HUES6 (cell line): ENCODE results near the gene ATP8B1.
"Not testable (repeated sequence)": the region's sequence is repeated elsewhere in the genome, so short reads cannot be mapped to it uniquely, and the experiment has no call there.

Source experiments
- H3K27ac ChIP-seq: 2 replicates; pipeline ENCODE4 v1.7.0; 2013; ENCODE audit warnings: low read depth, mild to moderate bottlenecking, low read length, inconsistent platforms
- H3K27me3 ChIP-seq: 2 replicates; pipeline ENCODE4 v1.6.1; 2013; ENCODE audit warnings: low read length; ENCODE audit not compliant: control insufficient read depth, insufficient read depth
- H3K36me3 ChIP-seq: 2 replicates; pipeline ENCODE4 v1.6.1; 2013; ENCODE audit warnings: low read length; ENCODE audit not compliant: control insufficient read depth, insufficient read depth
- H3K4me1 ChIP-seq: 2 replicates; pipeline ENCODE4 v1.6.1; 2013; ENCODE audit warnings: low read length; ENCODE audit not compliant: control insufficient read depth, insufficient read depth
- H3K4me3 ChIP-seq: 2 replicates; pipeline ENCODE4 v1.5.1; 2013; ENCODE audit warnings: low read depth, low read length
- H3K9ac ChIP-seq: one replicate; pipeline ENCODE4 v1.6.1; 2013; ENCODE audit warnings: mild to moderate bottlenecking, low read length
- H3K9me3 ChIP-seq: 2 replicates; pipeline ENCODE4 v1.6.1; 2013; ENCODE audit warnings: low read depth, low read length; ENCODE audit not compliant: control insufficient read depth, insufficient read depth

ATP8B1 gene

DNA sequence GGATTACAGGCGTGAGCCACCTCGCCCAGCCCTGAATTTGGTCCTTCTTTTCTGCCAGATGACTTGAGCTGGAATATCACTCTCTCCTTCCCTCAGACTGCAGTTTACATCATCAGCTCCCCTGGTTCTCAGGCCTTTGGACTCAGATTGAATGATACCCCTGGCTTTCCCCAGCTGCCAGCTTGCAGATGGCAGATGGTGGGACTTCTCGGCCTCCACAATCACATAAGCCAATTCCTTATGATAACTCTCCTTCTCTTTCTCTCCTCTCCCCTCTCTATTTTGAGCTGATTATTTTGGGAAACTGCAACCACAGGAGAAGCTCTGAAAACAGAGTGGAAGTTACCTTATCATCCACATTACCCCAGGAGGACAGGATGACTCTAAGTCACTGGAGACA, 33.4 kb upstream of the ATP8B1 start:
- Histone ChIP-seq H3K36me3 (no peaks in the 10 kb centered on the region), H3K9ac (no peak overlapping the region), H3K27me3 (no peaks in the 10 kb centered on the region), H3K9me3 (0 out of 2 replicates have a peak, but pooled peaks cover 6% of the 10 kb centered on the region), H3K4me1 (no peaks in the 10 kb centered on the region), H3K27ac (no peak overlapping the region), H3K4me3 (no peak overlapping the region)

DNA sequence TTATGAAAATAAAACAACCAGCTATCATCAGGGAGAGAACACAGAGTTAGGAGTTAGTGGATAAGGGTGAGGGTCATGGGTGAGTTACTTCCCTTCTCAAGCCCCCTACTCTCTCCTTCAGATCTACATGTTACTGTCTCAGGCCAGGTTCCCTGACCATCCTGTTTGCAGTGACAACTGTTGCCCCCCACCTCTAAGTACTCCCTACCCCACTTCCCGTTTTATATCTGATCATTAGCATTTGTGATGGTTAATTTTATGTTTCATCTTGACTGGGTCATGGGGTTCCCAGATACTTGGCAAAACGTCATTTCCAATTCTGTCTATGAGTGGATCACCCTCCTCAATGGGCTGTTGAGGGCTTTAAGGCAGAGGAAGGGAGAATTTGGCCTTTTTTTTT, 32.8 kb upstream of the ATP8B1 start:
- Histone ChIP-seq H3K9me3 (0 out of 2 replicates have a peak, but pooled peaks cover 6% of the 10 kb centered on the region), H3K9ac (no peak overlapping the region), H3K4me1 (no peaks in the 10 kb centered on the region), H3K36me3 (no peaks in the 10 kb centered on the region), H3K27ac (no peak overlapping the region), H3K27me3 (no peaks in the 10 kb centered on the region), H3K4me3 (no peak overlapping the region)

DNA sequence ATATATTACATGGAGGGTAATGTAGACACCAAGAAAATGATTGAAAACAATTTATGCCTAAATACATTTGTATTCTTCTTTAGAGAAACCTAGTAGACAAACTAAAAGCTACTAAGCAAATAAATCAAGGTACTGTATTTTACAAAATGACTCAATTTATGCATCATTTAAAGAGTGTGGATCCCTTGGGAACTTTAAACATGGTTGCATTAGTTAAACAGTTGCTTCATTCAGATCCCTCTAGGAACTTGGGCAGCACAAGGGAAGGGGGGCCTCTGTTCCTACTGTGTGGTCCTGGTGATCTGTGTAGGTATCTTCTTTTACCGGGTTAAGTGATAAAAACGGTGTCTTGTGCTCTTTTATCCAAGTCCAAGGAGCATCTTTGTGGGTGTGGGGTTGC, 31.5 kb upstream of the ATP8B1 start:
- no peaks in the 10 kb centered on the region for H3K4me1 ChIP-seq
- no peak overlapping the region for H3K4me3 ChIP-seq
- 0 out of 2 replicates have a peak, but pooled peaks cover 6% of the 10 kb centered on the region for H3K9me3 ChIP-seq
- no peaks in the 10 kb centered on the region for H3K36me3 ChIP-seq
- H3K9ac ChIP-seq, result no peak overlapping the region
- H3K27me3 ChIP-seq, result no peaks in the 10 kb centered on the region
- H3K27ac ChIP-seq, result no peak overlapping the region

DNA sequence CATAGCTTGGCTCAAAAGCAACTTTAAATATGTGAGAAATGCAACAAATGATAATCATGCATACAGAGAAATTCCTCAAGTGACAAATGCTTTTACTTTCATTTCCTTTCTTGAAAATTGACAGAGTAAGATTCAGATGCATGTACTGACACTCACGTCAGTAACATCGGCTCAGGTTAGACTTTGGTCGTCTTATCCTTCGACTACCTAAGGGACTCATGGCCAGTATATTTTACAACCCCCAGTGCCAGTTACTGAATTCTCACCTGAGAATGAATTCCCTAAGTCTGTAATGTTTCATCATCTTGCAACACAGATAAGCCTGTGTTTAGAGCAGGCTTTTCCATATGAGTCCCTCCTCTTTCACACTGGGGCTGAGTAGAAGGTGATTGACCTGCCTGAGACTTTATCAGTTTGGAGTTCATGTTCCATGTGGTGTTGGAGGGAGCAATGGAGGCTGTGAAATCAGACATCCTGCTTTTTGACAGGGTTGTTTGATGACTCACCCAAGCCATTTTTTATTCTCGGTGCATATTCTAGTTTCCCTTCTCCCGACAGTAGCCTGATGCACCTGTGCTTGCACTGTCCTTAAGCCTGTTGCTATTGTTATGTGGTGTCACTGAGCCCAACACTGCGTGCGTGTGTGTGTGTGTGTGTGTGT, 30.5 kb upstream of the ATP8B1 start:
- Histone ChIP-seq H3K27ac (no peak overlapping the region), H3K4me3 (no peak overlapping the region), H3K36me3 (no peaks in the 10 kb centered on the region), H3K4me1 (no peaks in the 10 kb centered on the region), H3K9me3 (0 out of 2 replicates have a peak, but pooled peaks cover 6% of the 10 kb centered on the region), H3K27me3 (no peaks in the 10 kb centered on the region), H3K9ac (no peak overlapping the region)

DNA sequence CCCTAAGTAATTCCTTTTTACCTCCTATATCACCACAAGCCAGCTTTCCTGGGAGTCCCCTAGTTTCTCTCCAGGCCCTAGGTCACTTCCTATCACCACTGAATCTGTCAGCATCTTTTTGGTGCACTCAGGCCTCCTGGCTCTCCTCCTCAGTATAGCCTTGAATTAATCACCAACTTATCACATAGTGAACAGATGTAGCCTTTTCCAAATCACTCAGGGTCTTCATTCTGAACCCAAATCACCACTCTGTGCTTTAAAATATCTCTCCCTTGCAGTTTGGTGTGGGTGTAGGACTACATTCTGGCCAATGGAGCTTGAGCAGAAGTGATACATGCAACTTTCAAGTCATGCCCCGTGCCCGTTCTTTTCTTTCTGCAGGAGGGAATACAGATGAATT, 29.6 kb upstream of the ATP8B1 start:
- Histone ChIP-seq H3K9ac (no peak overlapping the region), H3K4me3 (no peak overlapping the region), H3K27me3 (no peaks in the 10 kb centered on the region), H3K9me3 (0 out of 2 replicates have a peak, but pooled peaks cover 6% of the 10 kb centered on the region), H3K36me3 (no peaks in the 10 kb centered on the region), H3K27ac (no peak overlapping the region), H3K4me1 (no peaks in the 10 kb centered on the region)

DNA sequence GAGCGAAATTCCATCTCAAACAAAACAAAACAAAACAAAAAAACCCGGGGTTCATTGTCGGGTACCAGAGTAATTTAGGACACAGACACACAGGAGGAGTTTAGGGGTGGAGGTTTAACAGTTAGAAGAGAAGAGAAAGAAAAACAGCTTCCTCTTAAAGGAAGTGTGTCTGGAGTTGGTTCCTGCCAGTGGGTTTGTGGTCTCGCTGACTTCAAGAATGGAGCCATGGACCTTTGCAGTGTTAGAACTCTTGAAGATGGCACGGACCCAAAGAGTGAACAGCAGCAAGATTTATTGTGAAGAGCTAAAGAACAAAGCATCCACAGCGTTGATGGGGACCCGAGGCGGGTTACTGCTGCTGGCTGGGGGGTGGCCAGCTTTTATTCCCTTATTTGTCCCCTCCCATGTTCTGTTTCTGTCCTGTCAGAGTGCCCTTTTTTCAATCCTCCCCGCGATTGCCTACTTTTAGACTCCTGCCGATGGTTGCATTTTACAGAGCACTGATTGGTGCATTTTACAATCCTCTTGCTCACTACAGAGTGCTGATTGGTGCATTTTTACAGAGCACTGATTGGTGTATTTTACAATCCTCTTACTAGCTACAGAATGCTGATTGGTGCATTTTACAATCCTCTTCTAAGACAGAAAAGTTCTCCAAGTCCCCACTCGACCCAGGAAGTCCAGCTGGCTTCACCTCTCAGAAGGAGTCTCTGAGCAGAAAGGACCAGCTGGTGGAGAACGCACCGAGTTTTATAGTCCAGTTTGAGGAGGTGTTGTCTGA, 28.7 kb upstream of the ATP8B1 start:
- Histone ChIP-seq H3K4me1 (no peaks in the 10 kb centered on the region), H3K9me3 (0 out of 2 replicates have a peak, but pooled peaks cover 6% of the 10 kb centered on the region), H3K27me3 (no peaks in the 10 kb centered on the region), H3K4me3 (no peak overlapping the region), H3K9ac (no peak overlapping the region), H3K36me3 (no peaks in the 10 kb centered on the region), H3K27ac (no peak overlapping the region)

DNA sequence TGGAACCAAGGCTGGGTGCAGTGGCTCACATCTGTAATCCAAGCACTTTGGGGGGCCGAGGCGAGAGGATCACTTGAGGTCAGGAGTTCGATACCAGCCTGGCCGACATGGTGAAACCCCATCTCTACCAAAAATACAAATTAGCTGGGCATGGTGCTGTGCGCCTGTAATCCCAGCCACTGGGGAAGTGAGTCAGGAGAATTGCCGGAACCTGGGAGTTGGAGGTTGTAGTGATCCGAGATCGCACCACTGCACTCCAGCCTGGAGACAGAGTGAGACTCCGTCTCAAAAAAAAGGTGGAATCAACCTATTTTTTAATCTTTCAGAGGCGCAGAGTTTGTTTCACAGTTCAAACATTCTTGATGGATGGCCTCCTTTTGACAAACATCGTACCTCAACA, 24.5 kb upstream of the ATP8B1 start:
- Histone ChIP-seq H3K36me3 (no peaks in the 10 kb centered on the region), H3K27me3 (no peaks in the 10 kb centered on the region), H3K4me1 (no peaks in the 10 kb centered on the region), H3K9ac (no peak overlapping the region), H3K9me3 (0 out of 2 replicates have a peak, but pooled peaks cover 6% of the 10 kb centered on the region), H3K4me3 (no peak overlapping the region), H3K27ac (no peak overlapping the region)

DNA sequence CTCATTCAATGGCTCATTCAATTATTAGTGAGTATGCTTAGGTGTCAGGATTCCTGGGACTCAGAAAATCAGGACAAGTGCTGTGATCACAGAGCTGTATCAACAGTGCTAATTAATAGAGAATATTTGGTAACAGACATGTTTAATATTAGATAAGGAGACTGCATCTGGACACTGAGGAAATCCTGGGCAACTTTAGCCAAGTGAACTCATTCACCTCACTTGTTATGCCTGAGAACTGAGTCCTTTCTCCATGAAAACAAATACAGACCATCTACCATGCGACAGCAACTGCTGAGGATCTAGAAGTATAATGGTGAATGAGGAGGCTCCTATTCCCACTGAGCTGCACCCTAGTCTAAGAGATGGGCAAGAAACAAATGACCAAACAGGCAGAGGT, 23.1 kb upstream of the ATP8B1 start:
- Histone ChIP-seq H3K4me3 (no peak overlapping the region), H3K4me1 (no peaks in the 10 kb centered on the region), H3K9ac (no peak overlapping the region), H3K27ac (no peak overlapping the region), H3K36me3 (no peaks in the 10 kb centered on the region), H3K27me3 (no peaks in the 10 kb centered on the region), H3K9me3 (no peaks in the 10 kb centered on the region)

DNA sequence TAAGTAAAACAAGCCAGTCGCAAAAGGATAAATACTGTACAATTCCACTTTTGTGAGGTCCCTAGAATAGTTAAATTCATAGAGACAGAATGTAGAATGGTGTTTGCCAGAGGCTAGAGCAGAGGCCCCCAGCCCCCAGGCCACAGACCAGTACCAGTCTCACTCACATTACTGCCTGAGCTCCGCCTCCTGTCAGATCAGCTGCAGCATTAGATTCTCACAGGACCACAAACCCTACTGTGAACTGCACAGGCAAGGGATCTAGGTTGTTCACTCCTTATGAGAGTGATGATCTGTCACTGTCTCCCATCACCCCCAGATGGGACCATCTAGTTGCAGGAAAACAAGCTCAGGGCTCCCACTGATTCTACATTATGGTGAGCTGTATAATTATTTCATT, 17.5 kb upstream of the ATP8B1 start:
- not testable (repeated sequence) for H3K9ac ChIP-seq, H3K4me3 ChIP-seq, H3K9me3 ChIP-seq, H3K4me1 ChIP-seq, H3K27ac ChIP-seq, H3K27me3 ChIP-seq, H3K36me3 ChIP-seq

DNA sequence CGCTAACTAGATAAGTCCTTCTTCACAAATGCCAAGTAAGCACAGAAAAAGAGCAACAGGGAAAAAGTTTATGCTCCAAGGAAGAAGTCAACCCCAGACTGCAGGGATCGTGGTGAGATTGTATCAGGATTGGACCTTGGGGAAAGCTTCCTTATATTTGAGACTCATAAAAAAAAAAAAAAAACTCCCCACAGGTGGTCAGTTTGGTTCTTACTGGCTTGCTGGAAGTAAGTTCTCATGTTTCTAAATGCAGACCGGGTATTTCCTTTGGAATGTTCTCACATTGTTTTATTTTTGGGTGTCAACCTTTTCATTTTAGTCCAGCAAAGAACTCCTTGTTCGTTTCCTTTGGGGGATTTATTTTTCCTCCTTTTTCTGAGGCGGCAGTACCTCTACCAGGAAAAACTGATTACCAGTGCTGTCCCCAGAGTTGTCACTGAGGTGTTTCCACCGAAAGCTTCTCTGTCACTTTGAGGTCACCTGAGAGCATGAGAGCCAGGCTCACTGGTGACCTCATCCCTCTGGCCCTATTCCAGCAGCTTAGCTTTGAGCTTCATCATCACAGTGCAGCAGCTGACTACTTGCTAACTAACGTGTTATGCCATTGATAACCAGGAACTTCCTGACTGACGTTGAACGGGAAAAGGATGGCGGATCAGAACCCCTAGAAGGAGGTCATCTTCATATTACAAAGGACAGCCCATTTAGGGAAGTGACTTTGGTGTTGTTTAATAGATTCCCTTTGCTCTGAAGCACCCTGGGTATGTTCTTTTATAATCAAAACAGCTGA, 16.8 kb upstream of the ATP8B1 start:
- Histone ChIP-seq H3K4me1 (peaks cover 4% of the 10 kb centered on the region; the same call in 1 of the 2 replicates), H3K27me3 (no peaks in the 10 kb centered on the region), H3K9me3 (no peaks in the 10 kb centered on the region), H3K36me3 (no peaks in the 10 kb centered on the region), H3K4me3 (no peak overlapping the region), H3K9ac (no peak overlapping the region), H3K27ac (no peak overlapping the region)

DNA sequence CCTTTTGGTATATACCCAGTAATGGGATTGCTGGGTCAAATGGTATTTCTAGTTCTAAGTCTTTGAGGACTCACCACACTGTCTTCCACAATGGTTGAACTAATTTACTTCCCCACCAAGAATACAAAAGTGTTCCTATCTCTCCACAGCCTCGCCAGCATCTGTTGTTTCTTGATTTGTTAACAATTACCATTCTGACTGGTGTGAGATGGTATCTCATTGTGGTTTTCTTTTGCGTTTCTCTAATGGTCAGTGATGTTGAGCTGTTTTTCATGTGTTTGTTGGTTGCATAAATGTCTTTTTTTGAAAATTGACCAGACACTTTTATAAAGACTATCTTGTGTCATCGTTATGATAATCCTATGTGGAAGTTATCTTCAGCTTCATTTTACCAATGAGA, 16.0 kb upstream of the ATP8B1 start:
- no peak overlapping the region for H3K27ac ChIP-seq
- peaks cover 4% of the 10 kb centered on the region; the same call in 1 of the 2 replicates for H3K4me1 ChIP-seq
- no peaks in the 10 kb centered on the region for H3K9me3 ChIP-seq
- H3K36me3 ChIP-seq, result no peaks in the 10 kb centered on the region
- H3K27me3 ChIP-seq, result no peaks in the 10 kb centered on the region
- no peak overlapping the region for H3K4me3 ChIP-seq
- H3K9ac ChIP-seq, result no peak overlapping the region
